GM19397 (cell line): Measurements from ENCODE around the gene ZNF135.

Source experiments
- ATAC-seq: cut with Tn5 transposase; IDR thresholded peaks from one replicate; pipeline ENCODE4 v1.9.1; 2021; ENCODE audit warnings: mild to moderate bottlenecking, moderate library complexity; ENCODE audit not compliant: unreplicated experiment

Gene ZNF135

GRCh38 chr19:58045411-58046050 is 13.6 kb upstream of the ZNF135 start:
- ATAC-seq: no peak

- no peak for ATAC-seq
Measured at GRCh38 chr19:58046856-58047255, 12.2 kb upstream of the ZNF135 start.

GRCh38 chr19:58047672-58048071 is 11.4 kb upstream of the ZNF135 start:
- no peak for ATAC-seq

GRCh38 chr19:58052256-58052655 is 6.8 kb upstream of the ZNF135 start:
- no peak for ATAC-seq

GRCh38 chr19:58053480-58054156 is 5.5 kb upstream of the ZNF135 start:
- no peak for ATAC-seq

GRCh38 chr19:58054901-58055874 is 3.9 kb upstream of the ZNF135 start:
- no peak for ATAC-seq

- ATAC-seq: no peak
Measured at GRCh38 chr19:58056261-58056660, 2.8 kb upstream of the ZNF135 start.

- ATAC-seq: no peak
Measured at GRCh38 chr19:58056861-58057260, 2.2 kb upstream of the ZNF135 start.

- ATAC-seq: no peak
Measured at GRCh38 chr19:58058467-58058866, 615 bp upstream of the ZNF135 start.

- no peak for ATAC-seq
Measured at GRCh38 chr19:58059671-58060078, 593 bp downstream of the ZNF135 start.

- ATAC-seq: no peak
Measured at GRCh38 chr19:58060231-58060630, 1.1 kb downstream of the ZNF135 start.

- no peak for ATAC-seq
Measured at GRCh38 chr19:58063712-58064111, 4.6 kb downstream of the ZNF135 start.

GRCh38 chr19:58067240-58067912 is 8.3 kb downstream of the ZNF135 start:
- ATAC-seq: no peak

- no peak for ATAC-seq
Measured at GRCh38 chr19:58079792-58080191, 20.7 kb downstream of the ZNF135 start.

- no peak for ATAC-seq
Measured at GRCh38 chr19:58083021-58083420, 23.9 kb downstream of the ZNF135 start.

GRCh38 chr19:58084596-58085347 is 25.7 kb downstream of the ZNF135 start:
- no peak for ATAC-seq

- ATAC-seq: no peak
Measured at GRCh38 chr19:58085348-58085875, 26.3 kb downstream of the ZNF135 start.

- ATAC-seq: no peak
Measured at GRCh38 chr19:58086825-58087710, 28.0 kb downstream of the ZNF135 start.

GRCh38 chr19:58088521-58089052 is 29.5 kb downstream of the ZNF135 start:
- no peak for ATAC-seq
